Activated CD8-positive, alpha-beta T cell treated with anti-CD3 and anti-CD28 coated beads, Interleukin-2, amount 10 ng/mL, durations not matched to agents 7 days and 5 days (primary cell): ENCODE data around the gene ARHGAP26. TPM values are rescaled to one million over a fixed set of nuclear protein-coding genes. Genes with fewer than 3 reads are reported as not detected.

Experiments used
- ATAC-seq: fragments of 150-1000 bp; cut with Tn5 transposase; one replicate; pipeline ENCODE4 v1.10.0; 2021; ENCODE audit warnings: moderate library complexity
- CTCF ChIA-PET: fragments of 350-600 bp; sonication (Branson Sonifier 250); formaldehyde crosslinking; loops from one replicate; lab custom pipeline; 2021; ENCODE audit warnings: antibody characterized with exemption; lab: Charles Lee
- POLR2A ChIA-PET: fragments of 350-600 bp; sonication (Branson Sonifier 250); formaldehyde crosslinking; loops from one replicate; lab custom pipeline; 2021; ENCODE audit warnings: antibody characterized with exemption; lab: Charles Lee
- DNase-seq: peaks from one replicate; pipeline ENCODE4 v3.0.0-alpha.2; 2020
- H3K27ac Mint-ChIP-seq: one replicate; pipeline ENCODE4 v1.8.0; 2021; ENCODE audit warnings: mild to moderate bottlenecking, mixed read lengths
- H3K27me3 Mint-ChIP-seq: one replicate; pipeline ENCODE4 v1.8.0; 2021; ENCODE audit warnings: low read depth, mixed read lengths
- H3K36me3 Mint-ChIP-seq: one replicate; pipeline ENCODE4 v1.8.0; 2021; ENCODE audit warnings: low read depth, mixed read lengths
- H3K4me1 Mint-ChIP-seq: one replicate; pipeline ENCODE4 v1.8.0; 2021; ENCODE audit warnings: low read depth, mixed read lengths
- H3K4me3 Mint-ChIP-seq: one replicate; pipeline ENCODE4 v1.8.0; 2021; ENCODE audit warnings: mild to moderate bottlenecking, mixed read lengths
- H3K9me3 Mint-ChIP-seq: one replicate; pipeline ENCODE4 v1.8.0; 2022; ENCODE audit warnings: mixed read lengths; ENCODE audit not compliant: insufficient read depth
- total RNA-seq, 2 experiments: library from RNA; stranded (reverse); gene quantifications; one replicate each; pipeline ENCODE4 v1.2.3, GENCODE V29; 2021

ARHGAP26 gene
- total RNA-seq, 2 experiments from 2014 or later, result 25.4 to 30.3 TPM

DNA sequence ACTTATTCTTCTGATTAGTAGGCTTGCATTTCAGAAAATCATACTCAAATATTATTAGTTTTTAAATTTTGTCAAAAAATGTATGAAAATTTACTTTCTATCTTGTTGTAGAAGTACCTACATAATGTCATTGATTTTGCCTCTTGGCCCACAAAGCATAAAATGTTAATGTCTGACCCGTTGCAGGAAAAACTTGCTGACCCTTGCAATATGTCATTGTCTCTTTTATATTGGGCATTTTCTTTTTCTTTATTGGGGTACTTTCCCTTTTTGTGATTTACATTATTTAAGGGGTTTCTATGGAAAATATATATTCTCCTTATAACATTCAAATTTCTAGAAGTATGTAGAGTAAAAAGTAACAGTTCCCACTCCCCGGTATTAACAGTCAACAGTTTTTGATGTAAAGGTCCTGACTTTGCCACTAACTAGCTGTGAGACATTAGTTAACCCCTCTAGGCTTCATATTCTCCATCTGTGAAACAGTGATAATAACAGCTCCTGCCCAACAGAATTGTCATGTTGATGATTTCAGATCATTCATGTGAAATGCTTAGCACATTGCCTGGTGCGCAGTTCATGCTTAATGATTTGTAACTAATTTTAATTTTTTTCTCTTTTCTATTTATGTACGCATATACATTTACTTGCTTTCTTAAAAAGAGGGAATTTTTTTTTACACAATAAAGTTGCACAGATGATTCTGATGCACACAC, 243.2 kb downstream of the ARHGAP26 start:
- ChIA-PET CTCF (interaction anchor here (0.9 to 2.0 kb wide), 4 partner anchors 12 to 811 kb away, joined by 3 to 7 read pairs (median 4); no protein-coding TSS in a partner anchor), POLR2A (no interaction called here)
- no peaks in the 10 kb centered on the region for H3K27me3 Mint-ChIP-seq
- peaks cover 35% of the 10 kb centered on the region for H3K4me1 Mint-ChIP-seq
- H3K36me3 Mint-ChIP-seq, result peaks cover 37% of the 10 kb centered on the region
- no peak overlapping the region for H3K27ac Mint-ChIP-seq
- H3K4me3 Mint-ChIP-seq, result no peak overlapping the region
- ATAC-seq (no peak), DNase-seq (no peak)
- no peaks in the 10 kb centered on the region for H3K9me3 Mint-ChIP-seq

DNA sequence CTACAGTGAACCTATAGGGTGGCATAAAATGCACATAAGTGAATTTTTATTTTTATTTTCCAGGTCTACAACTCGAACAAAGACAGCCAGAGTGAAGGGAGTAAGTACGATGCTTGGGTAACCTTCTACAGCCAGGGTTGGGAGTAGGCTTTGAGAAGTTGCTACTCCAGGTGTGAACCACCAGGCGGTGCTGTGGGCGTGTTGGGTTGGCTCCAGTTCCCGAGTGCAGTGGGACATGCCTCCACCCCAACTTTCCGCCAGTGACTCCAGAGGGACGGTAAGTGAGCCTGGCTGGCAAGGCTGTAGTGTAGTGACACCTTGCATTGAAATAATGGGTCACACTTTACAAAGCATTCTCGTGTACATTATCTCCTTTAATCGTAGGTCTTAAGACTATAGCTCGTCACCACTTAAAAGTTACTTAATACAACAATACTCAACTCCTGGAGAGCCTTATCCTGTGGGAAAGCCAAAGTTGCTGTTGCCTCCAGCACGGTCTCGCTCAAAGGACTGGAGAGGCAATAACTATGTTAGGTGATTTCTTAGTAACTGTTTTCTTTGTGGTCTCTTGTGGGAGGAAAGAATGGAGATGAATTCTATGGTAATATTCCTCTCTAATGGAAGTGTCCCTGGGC, 244.0 kb downstream of the ARHGAP26 start:
- Mint-ChIP-seq H3K36me3 (peaks cover 37% of the 10 kb centered on the region), H3K4me3 (no peak overlapping the region), H3K9me3 (no peaks in the 10 kb centered on the region), H3K4me1 (peaks cover 28% of the 10 kb centered on the region), H3K27me3 (no peaks in the 10 kb centered on the region), H3K27ac (no peak overlapping the region)
- DNase-seq (no peak), ATAC-seq (no peak)
- ChIA-PET CTCF (interaction anchor here (0.9 to 2.0 kb wide), 5 partner anchors 11 to 812 kb away, joined by 3 to 7 read pairs (median 4); no protein-coding TSS in a partner anchor), POLR2A (no interaction called here)

DNA sequence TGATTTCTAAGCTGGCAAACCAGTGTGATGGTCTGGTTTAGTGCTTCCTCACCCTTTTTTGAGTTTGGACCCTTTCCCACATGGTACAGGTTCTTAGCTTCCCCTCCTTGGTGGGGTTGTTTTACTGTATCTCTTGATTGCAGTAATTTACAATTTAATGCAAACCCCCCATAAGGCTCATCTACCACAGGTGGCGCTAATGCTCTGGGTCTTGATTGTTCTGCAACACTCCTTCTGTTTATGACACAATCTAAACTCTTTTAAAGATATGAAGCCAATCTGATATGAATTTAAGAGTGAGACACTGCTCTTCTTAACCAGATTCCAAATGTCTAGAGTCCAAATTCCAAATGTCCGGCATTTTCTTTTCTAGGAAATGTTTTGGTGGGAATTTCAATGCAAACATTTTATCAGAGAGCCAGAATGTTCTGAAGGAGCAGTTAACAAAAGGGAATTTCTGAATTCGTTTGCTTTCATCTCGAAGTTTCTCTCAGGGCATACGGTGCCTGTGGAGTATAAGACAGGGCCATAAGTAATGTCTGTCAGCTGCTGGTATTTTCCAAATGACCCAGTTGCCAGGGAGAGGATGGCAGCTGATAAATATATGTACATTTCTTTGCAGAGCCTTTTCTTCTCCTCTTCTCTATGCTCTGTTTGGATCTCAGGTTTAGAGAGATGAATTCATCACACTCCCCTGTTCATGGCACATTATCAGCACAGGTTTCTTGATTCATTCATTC, 246.8 kb downstream of the ARHGAP26 start:
- DNase-seq, result peak; percentile 64
- H3K27me3 Mint-ChIP-seq, result no peaks in the 10 kb centered on the region
- no peaks in the 10 kb centered on the region for H3K9me3 Mint-ChIP-seq
- H3K36me3 Mint-ChIP-seq, result peaks cover 33% of the 10 kb centered on the region
- H3K4me3 Mint-ChIP-seq, result no peak overlapping the region
- POLR2A ChIA-PET, result interaction anchor here (0.6 kb wide), 1 partner anchor 9 kb away, joined by 4 read pairs; no protein-coding TSS in a partner anchor
- no peak for ATAC-seq
- CTCF ChIA-PET, result interaction anchor here (0.8 to 1.2 kb wide), 6 partner anchors 13 to 808 kb away, joined by 3 to 6 read pairs (median 4); no protein-coding TSS in a partner anchor
- H3K4me1 Mint-ChIP-seq, result peaks cover 16% of the 10 kb centered on the region
- no peak overlapping the region for H3K27ac Mint-ChIP-seq

DNA sequence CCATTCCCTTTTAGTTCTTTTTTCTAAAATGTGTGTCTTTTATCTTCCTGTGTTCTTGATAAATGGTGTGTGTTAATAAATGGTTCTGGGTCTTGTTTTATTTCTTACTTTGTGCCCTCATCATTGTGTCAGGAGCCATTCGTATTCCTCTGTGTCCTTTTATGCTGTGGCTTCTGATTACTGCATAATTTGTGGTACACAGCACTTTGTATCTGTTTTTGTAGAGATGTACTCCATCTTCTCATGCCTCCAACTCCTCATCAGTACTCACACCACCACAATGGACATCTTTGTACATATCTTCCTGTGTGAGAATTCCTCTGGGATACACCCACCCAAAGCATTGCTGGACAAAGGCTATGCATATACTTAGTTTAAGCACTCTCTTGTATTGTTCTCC, 247.4 kb downstream of the ARHGAP26 start:
- H3K4me1 Mint-ChIP-seq, result peaks cover 16% of the 10 kb centered on the region
- ChIA-PET POLR2A (no interaction called here), CTCF (no interaction called here)
- peaks cover 33% of the 10 kb centered on the region for H3K36me3 Mint-ChIP-seq
- H3K27me3 Mint-ChIP-seq, result no peaks in the 10 kb centered on the region
- H3K9me3 Mint-ChIP-seq, result no peaks in the 10 kb centered on the region
- no peak overlapping the region for H3K4me3 Mint-ChIP-seq
- H3K27ac Mint-ChIP-seq, result no peak overlapping the region
- no peak for DNase-seq
- no peak for ATAC-seq

DNA sequence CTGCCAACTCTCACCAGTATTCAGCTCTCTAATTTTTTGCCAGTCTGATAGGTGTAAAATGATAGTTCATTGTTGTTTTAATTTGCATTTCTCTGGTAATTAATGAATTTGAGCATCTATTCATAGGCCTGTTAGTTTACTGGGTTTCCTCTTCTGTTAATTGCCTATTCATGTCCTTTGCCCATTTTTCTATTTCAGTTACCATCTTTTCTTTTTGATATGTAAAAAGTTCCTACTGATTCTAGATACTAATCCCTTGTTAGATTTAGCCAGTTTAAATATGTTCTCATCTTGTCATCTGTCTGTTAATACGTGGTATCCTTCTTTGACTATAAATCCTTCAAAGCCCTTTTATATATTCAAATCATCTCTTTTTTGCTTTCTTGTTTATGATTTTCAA, 247.8 kb downstream of the ARHGAP26 start:
- H3K9me3 Mint-ChIP-seq, result no peaks in the 10 kb centered on the region
- no peak for ATAC-seq
- H3K4me3 Mint-ChIP-seq, result no peak overlapping the region
- H3K27ac Mint-ChIP-seq, result no peak overlapping the region
- ChIA-PET POLR2A (no interaction called here), CTCF (no interaction called here)
- DNase-seq, result no peak
- peaks cover 16% of the 10 kb centered on the region for H3K4me1 Mint-ChIP-seq
- H3K36me3 Mint-ChIP-seq, result peaks cover 33% of the 10 kb centered on the region
- H3K27me3 Mint-ChIP-seq, result no peaks in the 10 kb centered on the region

- Mint-ChIP-seq H3K27ac (no peak overlapping the region), H3K4me1 (peaks cover 27% of the 10 kb centered on the region), H3K27me3 (no peaks in the 10 kb centered on the region), H3K4me3 (no peak overlapping the region), H3K36me3 (peaks cover 30% of the 10 kb centered on the region), H3K9me3 (no peaks in the 10 kb centered on the region)
- ATAC-seq, result no peak
- POLR2A ChIA-PET, result interaction anchor here (1.2 kb wide), 1 partner anchor 16 kb away, joined by 3 read pairs; no protein-coding TSS in a partner anchor
- CTCF ChIA-PET, result interaction anchor here (1.6 to 2.4 kb wide), 2 partner anchors 16 to 203 kb away, joined by 3 to 10 read pairs; no protein-coding TSS in a partner anchor
- no peak for DNase-seq
These were observed 249.0 kb downstream of the ARHGAP26 start for GRCh38 chr5:143019157-143019556.

GRCh38 chr5:143019614-143020515, 249.7 kb downstream of the ARHGAP26 start:
- CTCF ChIA-PET, result interaction anchor here (1.6 to 2.4 kb wide), 2 partner anchors 17 to 202 kb away, joined by 3 to 10 read pairs; no protein-coding TSS in a partner anchor
- no peaks in the 10 kb centered on the region for H3K9me3 Mint-ChIP-seq
- POLR2A ChIA-PET, result interaction anchor here (0.7 to 1.2 kb wide), 2 partner anchors 17 to 99 kb away, joined by 3 read pairs; no protein-coding TSS in a partner anchor
- H3K27ac Mint-ChIP-seq, result no peak overlapping the region
- DNase-seq, result no peak
- no peak for ATAC-seq
- H3K36me3 Mint-ChIP-seq, result peaks cover 24% of the 10 kb centered on the region
- no peak overlapping the region for H3K4me3 Mint-ChIP-seq
- H3K4me1 Mint-ChIP-seq, result peaks cover 33% of the 10 kb centered on the region
- H3K27me3 Mint-ChIP-seq, result no peaks in the 10 kb centered on the region

GRCh38 chr5:143021595-143021994, 251.4 kb downstream of the ARHGAP26 start:
- ATAC-seq (no peak), DNase-seq (no peak)
- no peaks in the 10 kb centered on the region for H3K9me3 Mint-ChIP-seq
- ChIA-PET POLR2A (no interaction called here), CTCF (no interaction called here)
- H3K27ac Mint-ChIP-seq, result no peak overlapping the region
- no peak overlapping the region for H3K4me3 Mint-ChIP-seq
- H3K27me3 Mint-ChIP-seq, result no peaks in the 10 kb centered on the region
- peaks cover 20% of the 10 kb centered on the region for H3K36me3 Mint-ChIP-seq
- H3K4me1 Mint-ChIP-seq, result peaks cover 39% of the 10 kb centered on the region

- peak overlapping the region; percentile 64 for H3K27ac Mint-ChIP-seq
- ChIA-PET CTCF (interaction anchor here (0.8 to 3.4 kb wide), 8 partner anchors 12 to 801 kb away, joined by 3 to 25 read pairs (median 4); partner anchors contain the start of gene NR3C1), POLR2A (interaction anchor here (0.5 to 1.0 kb wide), 2 partner anchors 20 to 25 kb away, joined by 3 to 6 read pairs; no protein-coding TSS in a partner anchor)
- no peaks in the 10 kb centered on the region for H3K27me3 Mint-ChIP-seq
- ATAC-seq (peak; percentile 86), DNase-seq (peak; percentile 68)
- H3K4me1 Mint-ChIP-seq, result peaks cover 37% of the 10 kb centered on the region
- no peak overlapping the region for H3K4me3 Mint-ChIP-seq
- peaks cover 11% of the 10 kb centered on the region for H3K36me3 Mint-ChIP-seq
- no peaks in the 10 kb centered on the region for H3K9me3 Mint-ChIP-seq
These were observed 253.4 kb downstream of the ARHGAP26 start for GRCh38 chr5:143023411-143024096.

DNA sequence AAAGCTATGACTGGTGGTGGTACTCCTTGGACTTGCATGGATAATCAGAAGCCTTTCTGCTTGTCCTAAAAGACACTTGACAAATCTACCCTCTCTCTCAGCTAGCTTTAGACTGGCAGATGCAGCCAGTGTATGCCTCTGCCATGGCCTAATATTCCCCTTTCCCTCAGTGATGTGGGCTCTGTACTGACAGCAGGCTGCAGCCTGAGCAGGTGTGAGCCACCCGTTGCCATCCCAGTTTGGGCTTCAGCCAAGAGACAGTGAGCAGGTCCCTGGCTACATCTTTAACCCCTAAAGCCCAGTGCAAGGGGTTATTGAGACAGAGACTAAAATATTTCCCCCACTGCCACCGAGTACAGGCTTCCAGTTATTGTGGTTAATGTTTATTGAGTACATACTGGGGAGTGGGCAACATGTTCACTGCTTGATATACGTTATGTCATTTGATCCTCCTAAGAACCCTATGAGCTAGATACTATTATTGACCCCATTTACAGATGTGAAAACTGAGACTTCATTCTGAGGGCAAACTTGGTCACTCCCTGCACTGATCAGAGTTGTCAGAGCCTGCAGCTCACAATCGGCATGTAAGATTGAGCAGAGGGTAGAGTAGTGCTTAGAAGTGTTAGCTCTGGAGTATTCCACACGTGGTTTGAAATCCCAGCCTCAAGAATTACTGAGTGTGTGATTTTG, 254.2 kb downstream of the ARHGAP26 start:
- POLR2A ChIA-PET, result interaction anchor here (0.5 to 1.0 kb wide), 2 partner anchors 21 to 26 kb away, joined by 3 to 6 read pairs; no protein-coding TSS in a partner anchor
- ATAC-seq (peak; percentile 5), DNase-seq (no peak)
- no peak overlapping the region for H3K4me3 Mint-ChIP-seq
- H3K36me3 Mint-ChIP-seq, result peaks cover 11% of the 10 kb centered on the region
- H3K9me3 Mint-ChIP-seq, result no peaks in the 10 kb centered on the region
- H3K27ac Mint-ChIP-seq, result no peak overlapping the region
- no peaks in the 10 kb centered on the region for H3K27me3 Mint-ChIP-seq
- CTCF ChIA-PET, result interaction anchor here (0.8 to 3.4 kb wide), 9 partner anchors 11 to 800 kb away, joined by 3 to 25 read pairs (median 4); partner anchors contain the start of gene NR3C1
- H3K4me1 Mint-ChIP-seq, result peaks cover 42% of the 10 kb centered on the region
